Thymus (tissue), 11 donors: Measurements from ENCODE around the gene MYO5B. TPM values are rescaled to one million over a fixed set of nuclear protein-coding genes. Genes with fewer than 3 reads are reported as not detected.

Experiments used
- DNase-seq, 9 donors: peaks; one replicate each; pipeline ENCODE4 v3.0.0-alpha.2; 2013; ENCODE audit warnings: low spot score in 9 of 9, low read depth in 6 of 9, missing footprints in 1 of 9
- H3K27ac ChIP-seq, 2 donors: one replicate each; pipeline ENCODE4 v1.5.1; 2013; ENCODE audit warnings: control low read depth in 1 of 2, low read depth in 1 of 2, low read length in 1 of 2, mild to moderate bottlenecking in 1 of 2, moderate library complexity in 1 of 2
- H3K27me3 ChIP-seq, 2 donors: one replicate each; pipeline ENCODE4 v1.5.1; 2013; ENCODE audit warnings: low read length in 1 of 2; ENCODE audit not compliant: control insufficient read depth in 2 of 2, insufficient read depth in 1 of 2
- H3K36me3 ChIP-seq, 2 donors: one replicate each; pipeline ENCODE4 v1.5.1; 2013; ENCODE audit warnings: low read length in 1 of 2, mild to moderate bottlenecking in 1 of 2, moderate library complexity in 1 of 2; ENCODE audit not compliant: control insufficient read depth in 2 of 2, insufficient read depth in 2 of 2
- H3K4me1 ChIP-seq, 2 donors: one replicate each; pipeline ENCODE4 v1.5.1; 2013; ENCODE audit warnings: low read length in 2 of 2; ENCODE audit not compliant: control insufficient read depth in 2 of 2, insufficient read depth in 2 of 2
- H3K4me3 ChIP-seq, 2 donors: one replicate each; pipeline ENCODE4 v1.5.1; 2013; ENCODE audit warnings: low read length in 2 of 2, control low read depth in 1 of 2, mild to moderate bottlenecking in 1 of 2
- H3K9me3 ChIP-seq, 2 donors: one replicate each; pipeline ENCODE4 v1.5.1; 2013; ENCODE audit warnings: low read length in 1 of 2, mild to moderate bottlenecking in 1 of 2; ENCODE audit not compliant: control insufficient read depth in 2 of 2, insufficient read depth in 1 of 2
- WGBS: extraction: QIAGEN DNeasy Blood & Tissue Kit; methylation state at CpG from one replicate; pipeline ENCODE4 v1.1.7; 2013; 5-methylcytosine and 5-hydroxymethylcytosine counted together
- polyA plus RNA-seq: library from polyadenylated mRNA; stranded (reverse); fragments of 200-250 nt; gene quantifications from one replicate; pipeline ENCODE4 v1.2.3, GENCODE V29; 2013
- total RNA-seq: library from RNA; stranded (reverse); fragments of 120-200 nt; gene quantifications from one replicate; pipeline ENCODE4 v1.2.4, GENCODE V29; 2013
- donor health status: healthy.

The MYO5B gene
- total and polyA plus RNA-seq, 2 donors = 6.2 to 11.1 TPM

DNA sequence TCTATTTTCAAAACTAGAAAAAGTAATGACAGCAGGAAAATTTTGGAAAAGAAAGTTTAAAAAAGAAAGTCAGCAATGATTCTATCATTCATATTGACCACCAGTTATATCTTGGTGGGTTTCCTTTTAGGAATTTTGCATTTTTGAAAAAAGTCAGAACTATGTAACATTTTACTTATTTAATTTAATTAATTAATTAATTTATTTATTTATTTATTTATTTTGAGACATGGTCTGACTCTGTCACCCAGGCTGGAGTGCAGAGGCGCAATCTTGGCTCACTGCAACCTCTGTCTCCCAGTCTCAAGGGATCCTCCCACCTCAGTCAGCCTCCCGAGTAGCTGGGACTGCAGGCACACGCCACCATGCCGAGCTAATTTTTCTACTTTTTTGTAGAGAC is 231.7 kb downstream of the MYO5B start:
- Histone ChIP-seq H3K4me1 (no peaks in the 10 kb centered on the region), H3K4me3 (no peak overlapping the region), H3K9me3 (no peaks in the 10 kb centered on the region), H3K27ac (no peak overlapping the region), H3K27me3 (no peaks in the 10 kb centered on the region), H3K36me3 (no peaks in the 10 kb centered on the region)
- DNase-seq = no peak
- WGBS = 97% methylated on average over 4 of the region's 4 CpGs

DNA sequence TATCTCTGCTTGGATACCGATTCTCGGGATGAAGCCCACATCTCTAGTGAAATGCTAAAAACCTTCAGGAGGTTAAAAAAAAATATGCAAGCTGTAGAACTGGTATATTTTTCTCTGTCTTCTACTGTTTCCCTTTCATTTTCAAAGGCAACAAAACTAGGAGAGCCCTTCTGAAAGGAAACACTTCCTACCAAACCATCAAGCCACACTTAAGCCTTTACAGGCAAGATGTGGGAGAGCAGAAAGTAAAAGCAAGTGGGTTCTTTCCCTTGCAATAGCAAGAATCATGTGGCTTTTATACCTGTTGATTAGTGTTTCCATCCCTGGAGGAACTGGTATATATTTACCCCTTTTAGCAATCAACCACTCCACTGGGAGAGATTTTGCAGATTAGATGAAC is 233.7 kb downstream of the MYO5B start:
- Histone ChIP-seq H3K27ac (no peak overlapping the region), H3K27me3 (no peaks in the 10 kb centered on the region), H3K36me3 (no peaks in the 10 kb centered on the region), H3K4me3 (no peak overlapping the region), H3K9me3 (no peaks in the 10 kb centered on the region), H3K4me1 (no peaks in the 10 kb centered on the region)
- 68% methylated on average over 2 of the region's 2 CpGs for WGBS
- DNase-seq = peak in 1 of 9 donors; percentile 4

DNA sequence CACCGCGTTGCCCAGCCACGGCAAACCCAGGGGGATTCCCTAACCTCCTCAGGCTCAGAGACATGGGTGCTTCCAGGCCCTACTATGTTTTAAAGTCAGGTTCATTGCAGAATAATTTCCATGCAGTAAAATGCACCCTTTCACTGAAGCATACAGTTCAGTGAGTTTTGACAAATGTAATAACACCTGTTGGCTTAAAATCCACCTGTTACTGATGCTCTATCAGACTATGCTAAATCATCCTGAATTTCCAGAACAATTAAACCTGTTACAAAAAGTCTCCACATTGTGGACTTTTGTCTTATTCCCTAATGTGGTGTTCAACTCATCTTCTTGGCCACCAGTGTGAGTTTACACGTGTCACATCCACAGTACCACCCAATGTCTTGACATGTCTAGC is 234.6 kb downstream of the MYO5B start:
- no peak for DNase-seq
- 93% methylated on average over 4 of the region's 4 CpGs for WGBS
- Histone ChIP-seq H3K27me3 (no peaks in the 10 kb centered on the region), H3K4me1 (no peaks in the 10 kb centered on the region), H3K9me3 (no peaks in the 10 kb centered on the region), H3K4me3 (no peak overlapping the region), H3K27ac (no peak overlapping the region), H3K36me3 (no peaks in the 10 kb centered on the region)

DNA sequence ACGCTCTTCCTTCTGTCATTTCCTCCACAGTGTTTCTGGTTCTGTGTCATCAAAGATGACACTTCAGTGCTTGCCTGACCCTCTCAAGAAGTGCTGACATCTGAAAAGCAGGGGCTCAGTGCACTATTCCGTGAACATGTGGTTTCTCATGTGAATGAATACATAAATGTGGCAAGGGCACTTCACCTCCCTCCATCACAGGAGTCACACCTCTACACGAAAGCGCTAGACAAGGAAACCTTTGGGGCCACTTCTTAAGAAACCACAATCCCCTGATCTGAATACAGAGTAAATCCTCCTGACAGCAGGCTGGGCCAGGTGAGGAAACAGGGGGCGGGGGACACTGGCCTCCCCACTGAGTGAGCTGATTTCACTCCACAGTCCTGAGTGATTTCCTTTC is 235.8 kb downstream of the MYO5B start:
- Histone ChIP-seq H3K4me3 (no peak overlapping the region), H3K4me1 (no peaks in the 10 kb centered on the region), H3K9me3 (no peaks in the 10 kb centered on the region), H3K27me3 (no peaks in the 10 kb centered on the region), H3K27ac (no peak overlapping the region), H3K36me3 (no peaks in the 10 kb centered on the region)
- DNase-seq = peak in 1 of 9 donors; percentile 25
- WGBS = 58% methylated on average over 5 of the region's 5 CpGs

DNA sequence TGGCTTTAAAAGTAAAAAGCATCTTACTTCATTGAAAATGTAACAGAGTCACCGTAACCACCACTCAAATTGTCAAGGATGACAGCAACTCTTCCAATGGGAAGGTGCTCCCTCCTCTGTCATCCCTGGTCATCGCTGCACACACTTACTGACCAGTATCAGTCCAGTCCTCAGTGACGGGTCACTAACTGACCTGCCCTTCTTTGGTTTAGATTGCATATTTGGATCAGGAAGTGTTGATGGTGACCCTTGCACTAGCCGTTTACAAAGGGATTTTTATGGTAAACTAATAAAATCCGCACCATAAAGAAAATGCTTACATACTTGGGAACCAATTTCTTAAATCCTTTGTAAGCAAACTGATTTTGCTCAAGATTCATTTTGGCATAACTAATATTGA is 239.7 kb downstream of the MYO5B start:
- no peaks in the 10 kb centered on the region for H3K36me3 ChIP-seq
- H3K27ac ChIP-seq = no peak overlapping the region
- H3K4me1 ChIP-seq = no peaks in the 10 kb centered on the region
- H3K9me3 ChIP-seq = no peaks in the 10 kb centered on the region
- no peaks in the 10 kb centered on the region for H3K27me3 ChIP-seq
- WGBS = 94% methylated on average over 5 of the region's 5 CpGs
- DNase-seq = no peak
- no peak overlapping the region for H3K4me3 ChIP-seq

DNA sequence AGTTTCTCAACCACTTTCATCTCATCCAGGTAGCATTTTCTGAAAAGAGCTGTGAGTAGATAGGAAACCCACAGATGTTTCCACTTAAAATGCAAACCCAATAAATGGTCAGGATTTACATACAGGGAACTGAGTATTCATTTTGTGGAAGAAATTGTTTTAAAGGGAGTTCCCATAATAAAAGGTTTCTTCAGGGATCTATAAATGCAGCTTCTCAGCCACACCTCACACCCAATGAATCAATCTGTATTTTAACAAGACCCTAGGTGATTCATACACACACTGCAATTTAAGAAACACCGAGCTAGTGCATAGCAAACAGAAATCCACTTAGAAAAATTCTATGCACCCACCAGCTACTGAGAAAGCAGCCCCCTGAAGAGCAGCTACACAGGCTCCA is 241.6 kb downstream of the MYO5B start:
- Histone ChIP-seq H3K27ac (no peak overlapping the region), H3K36me3 (no peaks in the 10 kb centered on the region), H3K9me3 (no peaks in the 10 kb centered on the region), H3K4me1 (peaks cover 0 to 5% of the 10 kb centered on the region in 2 donors), H3K4me3 (no peak overlapping the region), H3K27me3 (no peaks in the 10 kb centered on the region)
- 95% methylated on average over 1 of the region's 1 CpG for WGBS
- no peak for DNase-seq

DNA sequence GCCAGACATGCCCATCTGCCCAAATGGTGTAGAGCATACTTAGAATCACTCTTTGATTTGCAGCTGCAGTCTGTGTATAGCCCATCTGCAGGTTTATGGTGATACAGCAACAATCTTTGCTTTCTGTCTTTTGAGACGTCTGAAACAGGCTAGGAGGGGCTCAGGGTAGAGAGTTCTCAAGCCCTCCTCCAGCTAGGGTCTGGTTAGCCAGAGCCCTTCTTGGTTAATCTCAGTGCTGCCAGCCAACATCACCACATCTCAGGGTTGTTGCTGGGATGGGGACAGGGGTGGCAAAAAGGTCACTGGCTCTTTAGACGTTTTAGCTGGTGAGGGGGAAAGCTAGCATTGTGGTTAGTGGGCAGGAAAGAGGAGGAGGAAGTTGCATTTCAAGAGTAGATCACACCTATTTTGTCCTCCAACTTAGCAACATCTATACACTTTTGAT is 245.0 kb downstream of the MYO5B start:
- H3K27me3 ChIP-seq = no peaks in the 10 kb centered on the region
- H3K4me3 ChIP-seq = no peak overlapping the region
- no peak overlapping the region for H3K27ac ChIP-seq
- H3K4me1 ChIP-seq = peaks cover 0 to 5% of the 10 kb centered on the region in 2 donors
- 2% methylated on average over 2 of the region's 2 CpGs for WGBS
- no peaks in the 10 kb centered on the region for H3K36me3 ChIP-seq
- peak in 6 of 9 donors; percentile 5 to 48 (median 16) for DNase-seq
- no peaks in the 10 kb centered on the region for H3K9me3 ChIP-seq

- no peaks in the 10 kb centered on the region for H3K27me3 ChIP-seq
- no peak for DNase-seq
- H3K27ac ChIP-seq = no peak overlapping the region
- H3K4me1 ChIP-seq = peaks cover 0 to 5% of the 10 kb centered on the region in 2 donors
- 93% methylated on average over 1 of the region's 1 CpG for WGBS
- H3K9me3 ChIP-seq = no peaks in the 10 kb centered on the region
- H3K36me3 ChIP-seq = no peaks in the 10 kb centered on the region
- H3K4me3 ChIP-seq = no peak overlapping the region
These were observed 246.0 kb downstream of the MYO5B start for GRCh38 chr18:49948975-49949374.

DNA sequence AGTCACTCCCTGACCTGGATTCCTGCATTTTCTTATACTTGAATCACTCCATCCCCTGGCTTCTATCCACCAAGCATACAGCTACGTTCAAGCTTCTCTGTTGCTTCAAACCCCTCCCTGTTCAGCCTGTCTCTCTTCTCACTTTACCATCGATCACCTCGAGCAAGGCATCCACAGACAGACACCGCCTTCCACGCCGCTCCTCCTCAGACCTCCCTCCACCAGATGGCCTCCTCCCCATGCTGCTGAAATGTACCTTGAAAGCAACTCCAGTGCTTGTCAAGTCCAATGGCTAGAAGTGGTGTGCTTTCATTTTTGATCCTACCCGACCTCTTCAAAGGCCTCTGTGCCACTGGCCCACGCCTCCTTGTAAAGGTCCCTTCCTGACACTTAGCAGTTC is 250.3 kb downstream of the MYO5B start:
- no peak for DNase-seq
- WGBS = 76% methylated on average over 8 of the region's 8 CpGs

GRCh38 chr18:49936821-49937220 is 258.1 kb downstream of the MYO5B start:
- no peak for DNase-seq
- 92% methylated on average over 4 of the region's 4 CpGs for WGBS
- H3K4me1 ChIP-seq = no peaks in the 10 kb centered on the region

More for the DNA sequence above, 250.3 kb downstream of the MYO5B start:
- H3K36me3 ChIP-seq = no peaks in the 10 kb centered on the region
- no peaks in the 10 kb centered on the region for H3K4me1 ChIP-seq
- no peak overlapping the region for H3K4me3 ChIP-seq
- no peaks in the 10 kb centered on the region for H3K27me3 ChIP-seq
- no peaks in the 10 kb centered on the region for H3K9me3 ChIP-seq
- H3K27ac ChIP-seq = no peak overlapping the region

More at GRCh38 chr18:49936821-49937220, 258.1 kb downstream of the MYO5B start:
- Histone ChIP-seq H3K9me3 (no peaks in the 10 kb centered on the region), H3K4me3 (no peak overlapping the region), H3K27ac (no peak overlapping the region), H3K27me3 (peaks cover 0 to under 1% of the 10 kb centered on the region in 2 donors), H3K36me3 (no peaks in the 10 kb centered on the region)
